Activated T-cell treated with anti-CD3 and anti-CD28 coated beads, Interleukin-2, amount 50 U/mL, for 1 hour (primary cell): Measurements from ENCODE around the gene RNF31.

Source experiments
- DNase-seq: peaks from one replicate; pipeline ENCODE4 v3.0.0-alpha.2; 2020

RNF31 gene

DNA sequence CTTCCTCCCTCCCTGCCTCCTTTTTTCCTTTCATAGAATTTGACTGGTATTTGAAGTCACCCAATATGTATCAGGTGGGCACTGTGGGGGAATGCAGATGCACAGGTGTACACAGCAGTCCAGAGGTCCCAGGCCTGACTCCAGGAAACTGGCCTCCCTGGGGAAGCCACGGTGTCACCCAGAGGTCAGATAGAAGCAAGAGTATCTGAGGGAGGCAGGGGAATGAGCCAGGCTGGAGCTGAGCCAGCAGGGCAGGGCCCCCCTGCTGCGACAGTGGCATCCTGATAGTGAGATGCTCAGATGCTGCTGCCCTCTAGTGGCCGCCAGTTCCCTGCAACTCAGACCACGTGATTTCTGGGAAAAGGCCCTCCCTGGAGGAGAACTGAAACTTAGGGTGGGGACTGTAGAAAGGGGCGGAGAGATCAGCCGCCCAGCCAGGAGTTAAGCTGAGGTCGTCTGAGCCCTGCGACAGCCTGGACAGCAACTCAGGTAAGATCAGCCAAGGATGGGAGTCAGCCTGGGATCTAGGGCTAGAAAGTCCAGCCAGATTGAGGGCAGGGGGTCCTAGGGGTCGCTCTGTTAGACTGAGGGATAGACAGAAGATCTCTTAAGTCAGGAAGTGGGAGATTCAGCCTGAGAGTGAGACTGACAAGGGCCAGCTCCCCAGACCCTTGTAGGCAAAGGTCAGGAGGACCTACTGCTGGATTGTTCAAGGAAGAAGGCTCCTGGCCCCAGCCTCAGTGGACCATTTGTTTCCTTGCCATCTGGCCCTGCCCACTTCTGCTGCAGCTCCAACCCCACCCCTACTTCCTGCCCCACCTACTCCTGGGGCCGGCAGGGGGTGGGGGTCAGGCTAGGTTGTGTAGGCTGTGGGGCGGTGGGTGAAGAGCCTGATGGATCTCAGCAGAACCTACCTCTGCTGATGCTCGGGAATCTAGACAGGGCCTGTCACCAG is 13.8 kb downstream of the RNF31 start, which contains the start of gene IRF9:
Gene IRF9, plus strand, starts transcription at position 416 of the 955 bp plus-strand sequence. CDS start 880 bp downstream, outside the sequence.
- peak; percentile 98 for DNase-seq

DNA sequence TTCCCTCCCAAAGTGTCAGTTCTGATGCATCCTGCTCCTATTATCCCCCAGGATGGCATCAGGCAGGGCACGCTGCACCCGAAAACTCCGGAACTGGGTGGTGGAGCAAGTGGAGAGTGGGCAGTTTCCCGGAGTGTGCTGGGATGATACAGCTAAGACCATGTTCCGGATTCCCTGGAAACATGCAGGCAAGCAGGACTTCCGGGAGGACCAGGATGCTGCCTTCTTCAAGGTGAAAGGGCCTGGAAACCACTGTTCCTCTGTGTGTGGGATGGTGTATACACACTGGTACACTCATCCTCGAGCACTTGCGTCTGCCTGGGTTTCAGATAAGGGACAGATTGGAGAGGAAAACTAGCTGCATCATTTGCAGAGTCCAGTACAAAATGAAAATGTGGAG is 14.8 kb downstream of the RNF31 start:
- DNase-seq, result no peak

DNA sequence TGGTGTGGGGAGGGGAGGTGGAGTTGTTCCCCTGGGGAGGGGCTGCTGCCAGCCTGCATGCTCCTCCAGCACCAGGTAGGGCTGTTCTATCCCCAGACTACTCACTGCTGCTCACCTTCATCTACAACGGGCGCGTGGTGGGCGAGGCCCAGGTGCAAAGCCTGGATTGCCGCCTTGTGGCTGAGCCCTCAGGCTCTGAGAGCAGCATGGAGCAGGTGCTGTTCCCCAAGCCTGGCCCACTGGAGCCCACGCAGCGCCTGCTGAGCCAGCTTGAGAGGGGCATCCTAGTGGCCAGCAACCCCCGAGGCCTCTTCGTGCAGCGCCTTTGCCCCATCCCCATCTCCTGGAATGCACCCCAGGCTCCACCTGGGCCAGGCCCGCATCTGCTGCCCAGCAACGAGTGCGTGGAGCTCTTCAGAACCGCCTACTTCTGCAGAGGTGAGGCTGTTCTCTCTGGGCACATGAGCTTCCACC is 17.3 kb downstream of the RNF31 start:
- no peak for DNase-seq

DNA sequence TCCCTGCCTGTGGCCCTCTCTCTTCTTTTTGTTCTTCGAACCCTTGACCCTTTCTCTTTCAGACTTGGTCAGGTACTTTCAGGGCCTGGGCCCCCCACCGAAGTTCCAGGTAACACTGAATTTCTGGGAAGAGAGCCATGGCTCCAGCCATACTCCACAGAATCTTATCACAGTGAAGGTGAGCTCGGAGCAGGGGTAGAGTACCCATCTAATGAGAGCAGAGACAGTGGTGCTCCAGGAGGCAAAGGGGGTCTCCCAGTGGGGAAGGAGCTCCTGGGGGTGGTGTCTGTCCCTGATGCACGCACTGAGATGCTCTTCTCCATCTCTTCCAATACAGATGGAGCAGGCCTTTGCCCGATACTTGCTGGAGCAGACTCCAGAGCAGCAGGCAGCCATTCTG is 18.5 kb downstream of the RNF31 start:
- no peak for DNase-seq

DNA sequence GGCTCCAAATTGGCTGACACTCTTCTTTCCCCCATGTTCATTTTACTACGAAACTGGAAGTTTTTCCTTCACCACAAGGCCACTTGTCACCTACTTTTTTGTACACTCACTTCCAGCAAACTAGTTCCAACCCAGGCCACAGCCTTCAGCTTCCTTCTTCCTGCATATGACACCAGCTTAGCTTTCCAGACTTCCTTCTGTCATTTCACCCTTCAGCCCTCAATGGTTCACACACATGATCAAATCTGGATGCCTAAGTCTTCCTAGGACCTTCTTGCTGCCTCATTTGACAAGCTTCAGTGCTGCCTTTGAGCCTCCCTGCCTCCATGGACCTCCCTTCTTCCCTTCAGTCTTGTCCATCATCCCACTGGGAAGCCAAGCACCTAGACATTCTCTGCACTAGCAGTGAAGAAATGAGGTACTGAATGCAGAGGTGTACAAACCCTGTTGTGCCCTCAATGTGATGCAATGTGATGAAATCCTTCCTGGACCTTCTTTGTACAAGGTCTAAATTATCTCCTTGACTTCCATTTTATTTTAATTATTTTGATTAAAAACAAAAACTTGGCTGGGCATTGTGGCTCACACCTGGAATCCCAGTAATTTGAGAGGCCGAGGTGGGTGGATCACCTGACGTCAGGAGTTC is 20.3 kb downstream of the RNF31 start:
- no peak for DNase-seq

DNA sequence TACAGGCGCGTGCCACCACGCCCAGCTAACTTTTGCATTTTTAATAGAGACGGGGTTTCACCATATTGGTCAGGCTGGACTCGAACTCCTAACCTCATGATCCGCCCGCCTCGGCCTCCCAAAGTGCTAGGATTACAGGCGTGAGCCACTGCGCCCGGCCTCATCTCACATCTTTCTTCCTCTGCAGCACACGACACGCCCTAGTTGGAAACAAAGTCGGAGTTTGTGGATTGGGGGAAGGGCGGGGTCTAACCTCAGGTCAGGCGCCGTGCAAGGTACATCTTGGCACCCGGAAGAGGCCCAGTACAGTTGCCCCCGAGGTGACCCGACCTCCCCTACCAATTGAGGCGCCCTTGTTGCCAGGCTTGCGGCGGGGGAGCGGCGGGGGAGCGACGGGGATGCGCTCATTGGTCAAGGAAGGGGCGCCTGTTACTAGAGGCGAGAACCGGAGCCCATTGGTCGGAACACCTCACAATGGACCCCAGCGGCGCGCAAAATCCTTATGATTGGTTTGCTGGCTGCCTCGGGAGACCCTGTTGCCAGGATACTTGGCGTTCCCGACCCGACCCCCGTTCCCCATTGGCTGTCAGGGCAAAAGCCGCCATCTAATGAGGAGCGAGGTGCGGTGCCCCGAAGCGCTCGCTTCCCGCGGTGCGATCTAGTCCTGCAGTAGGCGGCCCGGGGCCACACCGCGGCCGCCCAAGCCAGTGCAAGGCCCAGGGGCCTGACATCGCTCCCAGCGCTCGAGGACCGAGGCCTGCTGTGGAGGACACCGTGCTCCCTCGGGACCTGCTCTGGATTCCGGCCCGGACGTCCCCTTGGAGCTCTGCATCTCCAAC is 24.3 kb downstream of the RNF31 start, which contains the start of gene REC8:
Gene REC8, plus strand, starts transcription at position 659 of the 839 bp plus-strand sequence. CDS start 473 bp downstream, outside the sequence.
- peak; percentile 73 for DNase-seq

DNA sequence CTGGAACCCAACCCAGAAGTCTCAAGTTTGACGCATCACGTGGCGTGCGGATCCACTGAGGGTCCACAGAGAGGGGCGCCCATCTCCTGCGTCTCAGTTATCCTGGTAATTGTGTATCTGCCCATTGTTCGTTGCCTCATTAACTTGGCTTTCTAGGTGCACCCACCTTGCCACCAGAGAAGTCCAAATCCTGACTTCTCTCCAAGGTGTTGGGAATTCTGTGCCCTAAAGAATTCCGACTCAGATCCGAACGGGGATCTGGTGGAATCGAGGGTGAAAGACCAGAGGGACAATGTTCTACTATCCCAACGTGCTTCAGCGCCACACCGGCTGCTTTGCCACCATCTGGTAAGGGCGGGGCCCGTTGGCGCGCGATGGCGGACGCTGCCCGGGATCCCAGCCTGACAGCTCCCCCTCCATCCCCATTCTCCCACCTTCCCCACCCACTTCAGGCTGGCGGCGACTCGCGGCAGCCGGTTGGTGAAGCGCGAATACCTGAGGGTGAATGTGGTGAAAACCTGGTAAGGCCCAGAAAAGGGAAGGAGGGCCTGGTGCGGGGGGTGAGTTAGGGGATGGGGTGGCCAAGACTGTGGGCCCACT is 25.1 kb downstream of the RNF31 start:
- no peak for DNase-seq

DNA sequence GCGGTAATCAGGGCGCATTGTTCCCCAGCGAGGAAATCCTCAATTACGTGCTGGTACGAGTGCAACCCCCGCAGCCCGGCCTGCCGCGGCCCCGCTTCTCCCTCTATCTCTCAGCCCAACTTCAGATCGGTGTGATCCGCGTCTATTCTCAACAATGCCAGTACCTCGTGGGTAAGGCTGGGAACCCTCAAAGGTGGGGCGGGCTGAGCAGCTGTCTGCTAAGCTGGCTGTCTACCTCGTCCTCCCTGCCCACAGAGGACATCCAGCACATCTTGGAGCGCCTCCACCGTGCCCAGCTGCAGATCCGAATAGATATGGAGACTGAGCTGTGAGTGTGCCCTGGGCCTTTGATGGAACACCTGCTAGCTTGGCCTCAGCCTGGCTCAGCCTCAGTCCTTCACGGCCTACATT is 25.6 kb downstream of the RNF31 start:
- DNase-seq, result no peak

DNA sequence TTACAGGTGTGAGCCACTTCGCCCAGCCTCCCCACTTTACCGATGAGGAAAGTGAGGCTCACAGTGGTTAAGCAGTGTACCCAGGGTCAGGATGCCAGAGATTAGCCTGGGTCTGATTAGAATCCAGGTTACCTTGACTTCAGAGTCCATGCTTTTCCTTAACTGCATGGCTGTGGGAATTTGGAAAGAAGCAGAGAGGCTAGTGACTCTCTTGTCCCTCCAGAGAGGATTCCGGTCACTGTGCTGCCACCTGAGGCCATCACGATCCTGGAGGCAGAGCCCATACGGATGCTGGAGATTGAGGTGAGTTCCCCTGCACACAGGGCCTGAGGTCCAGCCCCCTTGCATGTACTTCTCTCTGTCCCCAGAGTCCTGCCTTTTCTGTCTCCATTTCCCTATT is 29.3 kb downstream of the RNF31 start:
- DNase-seq, result no peak

DNA sequence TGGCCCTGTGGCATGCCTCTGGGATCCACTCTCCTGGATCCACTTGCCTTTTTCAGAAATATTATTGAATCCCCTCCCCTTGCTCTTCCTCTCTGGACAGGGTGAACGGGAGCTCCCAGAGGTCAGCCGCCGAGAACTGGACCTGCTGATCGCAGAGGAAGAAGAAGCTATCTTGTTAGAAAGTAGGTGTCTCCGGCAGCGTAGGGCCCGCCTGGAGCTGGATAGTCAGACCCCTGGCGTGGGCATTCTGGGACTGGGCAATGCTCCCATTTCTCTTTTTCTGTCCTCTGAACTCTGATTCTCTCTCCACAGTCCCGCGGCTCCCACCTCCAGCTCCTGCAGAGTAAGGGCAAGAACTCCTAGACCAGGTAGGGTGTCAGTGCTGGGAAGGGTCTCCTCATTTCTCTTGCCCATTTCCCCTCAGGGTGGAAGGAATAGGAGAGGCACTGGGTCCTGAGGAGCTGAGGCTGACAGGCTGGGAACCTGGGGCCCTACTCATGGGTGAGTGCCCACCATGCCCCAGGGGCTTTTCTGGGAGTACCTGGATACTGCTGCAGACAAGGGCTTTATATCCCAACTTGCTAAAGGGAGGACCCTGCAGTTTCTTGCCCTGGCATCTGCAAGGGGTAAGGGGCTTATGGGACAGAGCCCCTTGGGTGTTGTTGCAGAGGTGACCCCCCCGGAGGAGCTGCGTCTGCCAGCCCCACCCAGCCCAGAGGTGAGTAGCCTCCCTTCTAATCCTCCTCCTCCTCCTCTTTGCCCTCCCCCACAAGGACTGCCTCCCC is 29.9 kb downstream of the RNF31 start:
- no peak for DNase-seq

DNA sequence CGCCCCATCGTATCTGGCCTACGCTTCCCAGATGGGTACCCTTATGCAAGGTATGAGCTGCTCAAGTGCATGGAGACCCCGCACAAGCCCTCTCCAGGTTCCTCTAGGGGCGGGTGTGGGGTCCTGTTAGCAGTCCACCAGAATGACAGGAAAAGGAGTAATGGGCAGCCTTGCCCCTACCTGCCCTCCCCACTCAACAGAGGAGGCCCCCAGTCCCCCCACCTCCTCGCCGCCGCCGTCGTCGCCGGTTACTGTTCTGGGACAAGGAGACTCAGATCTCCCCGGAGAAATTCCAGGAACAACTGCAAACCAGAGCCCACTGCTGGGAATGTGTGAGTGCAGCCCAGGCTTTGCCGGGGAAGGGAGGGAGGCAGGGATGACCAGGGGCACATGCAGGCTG is 30.6 kb downstream of the RNF31 start:
- DNase-seq, result no peak

DNA sequence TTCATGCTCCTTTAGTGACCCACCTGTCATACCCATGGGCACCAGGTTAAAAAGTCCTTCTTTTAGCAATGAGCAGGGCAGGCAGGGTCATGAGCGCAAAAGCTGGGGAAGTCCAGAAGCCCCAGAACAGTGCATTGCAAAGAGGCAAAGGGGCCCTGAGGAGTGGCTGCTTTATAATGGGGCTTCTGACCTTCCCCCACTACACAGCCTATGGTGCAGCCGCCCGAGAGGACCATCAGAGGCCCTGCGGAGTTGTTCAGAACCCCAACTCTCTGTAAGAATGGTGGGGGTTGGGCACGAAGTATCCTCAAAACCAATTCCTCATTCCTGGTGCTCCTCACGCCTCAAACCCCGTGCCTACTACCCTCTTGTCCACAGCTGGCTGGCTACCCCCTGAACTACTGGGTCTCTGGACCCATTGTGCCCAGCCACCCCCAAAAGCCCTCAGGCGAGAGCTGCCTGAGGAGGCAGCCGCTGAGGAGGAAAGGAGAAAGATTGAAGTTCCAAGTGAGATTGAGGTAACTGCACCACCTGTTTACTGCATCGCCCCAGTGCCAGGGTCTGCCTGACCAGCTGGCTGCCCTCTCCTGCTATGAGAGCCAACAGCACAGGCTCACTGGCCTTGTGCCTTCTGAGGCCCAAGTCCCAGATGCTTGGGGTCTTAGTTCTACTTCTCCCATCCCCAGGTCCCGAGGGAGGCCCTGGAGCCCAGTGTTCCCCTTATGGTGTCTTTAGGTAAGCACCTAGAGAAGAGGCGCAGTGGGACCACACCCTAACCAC is 31.3 kb downstream of the RNF31 start:
- no peak for DNase-seq

DNA sequence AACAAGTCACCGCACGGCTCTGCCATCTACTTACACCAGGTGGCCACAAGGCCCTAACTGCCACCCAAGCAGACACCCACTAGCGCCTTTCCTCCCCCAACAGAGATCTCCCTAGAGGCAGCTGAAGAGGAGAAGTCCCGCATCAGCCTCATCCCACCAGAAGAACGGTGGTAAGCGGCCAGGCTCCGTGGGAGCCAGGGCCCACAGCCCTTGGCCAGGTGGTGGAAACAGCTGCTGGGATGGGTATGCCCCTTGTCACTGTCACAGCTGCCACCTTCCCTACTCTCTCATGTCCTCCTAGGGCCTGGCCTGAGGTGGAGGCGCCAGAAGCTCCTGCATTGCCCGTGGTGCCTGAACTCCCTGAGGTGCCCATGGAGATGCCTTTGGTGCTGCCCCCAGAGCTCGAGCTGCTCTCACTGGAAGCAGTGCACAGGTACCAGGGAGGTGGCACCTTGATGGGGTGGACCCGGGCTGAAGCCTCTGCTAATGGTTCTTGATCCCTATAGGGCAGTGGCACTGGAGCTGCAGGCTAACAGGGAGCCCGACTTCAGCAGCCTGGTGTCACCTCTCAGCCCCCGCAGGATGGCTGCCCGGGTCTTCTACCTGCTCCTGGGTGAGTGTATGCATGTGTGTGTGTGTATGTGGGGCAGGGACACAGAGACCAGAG is 32.1 kb downstream of the RNF31 start:
- DNase-seq, result no peak

DNA sequence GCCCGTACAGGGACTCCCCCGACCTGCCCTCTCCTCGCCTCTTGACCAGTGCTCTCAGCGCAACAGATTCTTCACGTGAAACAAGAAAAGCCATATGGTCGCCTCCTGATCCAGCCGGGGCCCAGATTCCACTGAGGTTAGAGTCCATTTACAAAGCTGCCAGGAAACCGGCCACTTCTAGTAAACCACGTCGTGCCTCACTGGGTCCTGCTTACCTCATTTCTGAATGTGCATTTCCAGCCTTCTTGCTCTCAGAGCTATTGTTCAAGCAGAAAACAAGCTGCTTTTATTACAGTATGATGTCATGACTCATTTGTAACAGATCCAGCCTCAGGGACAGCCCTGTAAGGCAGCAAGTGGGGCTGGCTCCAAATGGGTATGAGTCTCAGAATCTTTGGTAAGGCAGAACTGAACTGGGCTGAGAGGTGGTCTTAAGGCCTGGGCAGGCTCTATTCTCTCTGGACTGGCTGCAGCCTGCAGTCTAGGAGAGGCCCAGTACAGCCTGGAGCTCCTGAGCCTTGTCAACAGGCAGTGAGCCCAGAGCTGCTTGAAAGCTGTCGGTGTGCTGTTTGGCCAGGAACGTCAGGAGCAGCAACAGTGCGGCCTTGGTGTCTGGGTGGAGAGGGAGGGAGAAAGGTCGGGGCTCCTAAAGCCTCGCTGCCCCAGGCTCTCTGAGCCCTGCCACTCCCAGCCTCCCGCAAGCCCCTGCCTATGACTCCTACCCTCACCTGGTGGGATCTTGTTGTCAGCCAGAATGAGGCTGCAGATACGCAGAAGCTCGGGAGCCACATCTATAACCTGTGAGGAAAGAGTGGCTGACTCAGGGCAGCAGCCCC is 32.9 kb downstream of the RNF31 start:
- DNase-seq, result no peak

DNA sequence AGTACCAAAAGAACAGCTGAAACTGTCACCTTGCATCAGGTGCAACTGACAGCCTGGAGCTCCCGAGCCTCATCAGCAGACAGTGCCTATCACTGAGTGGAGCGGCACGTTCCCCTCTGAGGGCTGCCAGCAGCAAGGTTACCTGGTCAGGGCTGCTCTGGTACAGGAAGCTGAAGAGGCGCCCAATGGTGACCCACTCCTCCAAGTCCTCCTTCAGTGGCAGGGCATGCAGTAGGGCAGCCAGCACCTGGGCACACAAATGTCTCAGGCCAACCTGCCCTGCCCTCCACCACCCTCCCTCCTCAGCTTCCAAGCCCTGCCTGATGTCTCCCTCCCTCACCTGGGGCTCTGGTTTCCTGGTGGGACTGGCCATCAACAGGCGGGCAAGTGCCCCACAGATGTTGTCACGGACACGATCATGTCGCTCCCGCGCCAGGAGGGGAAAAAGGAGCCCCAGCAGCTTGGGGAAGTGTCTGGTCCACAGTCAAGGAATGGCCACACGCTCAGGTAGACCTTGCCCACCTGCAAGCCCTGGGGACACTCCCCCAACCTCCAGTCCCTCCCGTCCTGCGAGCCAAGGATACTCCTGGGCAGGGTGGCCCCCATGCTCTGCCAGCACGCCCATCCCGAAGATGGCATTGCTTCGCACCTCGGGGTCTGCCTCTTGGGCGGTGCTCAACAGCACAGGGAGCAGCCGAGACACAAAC is 34.2 kb downstream of the RNF31 start:
- DNase-seq, result no peak

DNA sequence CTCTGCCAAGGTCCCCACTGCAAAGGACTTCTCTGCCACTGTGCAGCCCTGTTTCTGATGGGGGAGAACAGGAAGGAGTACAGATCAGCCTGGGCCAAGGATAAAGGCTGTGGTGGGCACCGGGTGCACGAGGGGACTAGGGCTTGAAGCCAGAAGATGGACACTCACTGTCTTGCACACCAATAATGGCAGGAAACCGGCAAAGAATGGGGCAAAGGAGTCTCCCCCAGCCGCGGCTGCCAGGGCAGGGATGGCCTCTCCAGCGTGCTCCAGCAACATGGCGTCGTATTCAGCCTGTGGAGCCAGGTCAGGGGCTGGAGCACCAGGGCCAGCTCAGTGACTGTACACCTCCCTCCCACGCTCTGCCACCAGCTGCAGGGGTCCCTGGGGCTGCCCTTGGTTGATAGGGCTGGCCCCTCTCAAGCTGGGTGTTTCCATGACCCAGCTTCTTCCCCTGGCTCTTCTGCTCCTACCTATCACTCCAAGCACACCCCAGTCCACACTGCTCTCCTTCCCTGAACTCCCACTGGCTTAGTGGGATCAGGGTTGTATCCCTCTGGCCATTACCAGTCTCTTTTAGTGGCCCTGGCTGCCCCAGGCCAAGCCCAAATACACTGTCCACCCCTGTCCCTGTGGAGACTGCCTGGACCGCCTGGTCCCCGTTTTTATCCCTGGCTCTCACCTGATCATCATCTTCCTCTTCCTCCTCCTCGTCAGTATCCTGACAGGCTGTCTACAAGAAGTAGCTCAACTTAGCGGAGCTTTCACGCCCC is 35.0 kb downstream of the RNF31 start:
- no peak for DNase-seq

DNA sequence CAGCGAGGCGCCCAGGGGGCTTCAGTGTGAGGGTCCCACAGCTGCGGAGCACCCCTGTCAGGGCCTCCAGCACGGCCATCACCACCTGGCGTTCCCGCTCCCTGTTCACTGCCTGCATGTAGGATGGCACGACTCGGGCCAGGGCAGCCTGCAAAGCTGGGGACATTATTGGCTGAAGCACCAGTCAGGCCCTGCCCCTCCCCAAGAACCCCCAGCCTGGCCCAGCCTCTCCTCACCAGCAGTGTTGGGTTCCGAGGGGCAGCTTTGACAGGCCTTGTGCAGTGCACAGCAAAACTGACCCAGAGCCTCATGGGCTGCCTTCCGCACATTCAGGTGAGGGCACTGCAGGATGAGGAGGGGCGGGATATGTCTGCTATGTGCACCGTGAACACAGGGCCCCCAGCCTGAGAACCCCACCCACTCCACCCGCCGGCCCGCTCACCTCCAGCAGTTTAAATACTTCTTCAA is 35.8 kb downstream of the RNF31 start:
- no peak for DNase-seq
